Tibial nerve (tissue), 4 donors: Measurements from ENCODE around the gene FAM180A.

Source experiments
- CTCF ChIP-seq, 5 experiments: fragments of 200-600 bp in 3 of 5; fragments of 450-650 bp in 2 of 5; sonication (generic) in 3 of 5; IDR thresholded peaks; one replicate each; pipeline ENCODE4 v1.5.1; 2016 to 2019; ENCODE audit warnings: antibody characterized with exemption in 5 of 5, mild to moderate bottlenecking in 3 of 5, moderate library complexity in 2 of 5
- EP300 ChIP-seq, 2 donors: sonication (generic); formaldehyde crosslinking; IDR thresholded peaks; one replicate each; pipeline ENCODE4 v1.6.1; 2017; ENCODE audit warnings: antibody characterized with exemption in 2 of 2, mild to moderate bottlenecking in 1 of 2
- POLR2A ChIP-seq, 2 donors: fragments of 450-650 bp; IDR thresholded peaks; one replicate each; pipeline ENCODE4 v1.6.1; 2017; ENCODE audit warnings: antibody characterized with exemption in 2 of 2, mild to moderate bottlenecking in 2 of 2, moderate library complexity in 2 of 2

- no peak for TF ChIP-seq POLR2A (IDR thresholded peaks at IDR 0.05)
- no peak for TF ChIP-seq EP300 (IDR thresholded peaks at IDR 0.05)
- TF ChIP-seq CTCF (IDR thresholded peaks at IDR 0.05) = no peak
Measured at GRCh38 chr7:135761751-135762488, 13.3 kb upstream of the FAM180A start.
